T1000 (cell line): ENCODE measurements around the gene DIPK1B.

ENCODE experiments used
- DNase-seq: peaks from one replicate; lab custom pipeline; 2025; ENCODE audit warnings: mixed read lengths; lab: John Stamatoyannopoulos, UW

Gene DIPK1B

DNA sequence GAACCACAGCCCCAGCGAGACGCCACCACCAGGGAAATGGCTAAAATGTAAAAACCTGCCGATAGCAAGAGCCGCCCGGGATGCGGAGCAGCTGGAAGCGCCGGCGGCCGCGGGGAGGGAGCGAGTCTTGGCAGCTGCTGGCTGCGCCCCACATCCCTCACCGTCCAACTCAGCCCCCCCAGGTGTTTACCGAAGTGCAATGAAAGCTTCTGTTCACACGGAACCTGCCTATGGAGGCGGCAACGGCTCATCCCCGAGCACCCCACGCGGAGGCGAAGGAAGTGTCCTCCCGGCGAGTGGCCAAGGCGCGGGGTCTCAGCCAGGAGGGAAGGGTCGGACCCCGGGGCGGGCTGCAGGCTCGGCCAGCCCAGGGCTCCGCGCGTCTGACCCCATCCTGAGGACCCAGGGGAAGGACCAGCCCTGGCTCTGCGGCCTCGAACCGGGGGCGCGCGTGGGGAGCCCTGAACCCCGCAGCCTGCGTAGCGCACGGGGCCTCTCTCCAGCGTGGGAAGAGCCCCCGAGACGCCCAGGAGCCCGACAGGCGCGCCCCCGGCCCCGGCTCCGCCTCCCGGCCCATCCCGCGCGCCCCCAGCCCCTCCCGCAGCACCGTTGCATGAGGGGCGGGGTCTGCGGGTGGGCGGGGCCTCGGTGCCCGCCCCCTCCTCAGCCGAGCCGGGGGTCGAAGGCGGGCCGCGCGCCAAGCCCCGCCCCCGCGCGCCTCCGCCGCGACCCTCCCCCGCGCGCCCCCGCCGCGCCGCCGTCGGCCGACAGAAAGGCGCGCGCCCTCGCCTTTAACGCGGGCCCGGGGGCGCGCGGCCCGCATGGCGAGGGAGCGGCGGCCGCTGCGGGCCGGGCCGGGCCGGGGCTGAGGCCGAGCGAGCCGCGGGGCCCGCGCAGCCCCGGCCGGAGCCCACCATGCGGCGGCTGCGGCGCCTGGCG, at the start of gene DIPK1B:
Gene DIPK1B, plus strand, starts transcription at position 822 of the 939 bp plus-strand sequence. Its CDS starts 94 bp downstream, at position 916.
- DNase-seq = no peak

- DNase-seq = no peak
Measured at GRCh38 chr9:136662656-136663581, 49.5 kb upstream of the DIPK1B start, which contains the start of gene EGFL7. Gene EGFL7, plus strand, starts transcription at chr9:136662916. Its CDS starts 5,367 bp downstream, at chr9:136668283.

- DNase-seq = no peak
Measured at GRCh38 chr9:136664000-136664915, 48.1 kb upstream of the DIPK1B start.

- DNase-seq = no peak
Measured at GRCh38 chr9:136665111-136665703, 47.2 kb upstream of the DIPK1B start.

DNA sequence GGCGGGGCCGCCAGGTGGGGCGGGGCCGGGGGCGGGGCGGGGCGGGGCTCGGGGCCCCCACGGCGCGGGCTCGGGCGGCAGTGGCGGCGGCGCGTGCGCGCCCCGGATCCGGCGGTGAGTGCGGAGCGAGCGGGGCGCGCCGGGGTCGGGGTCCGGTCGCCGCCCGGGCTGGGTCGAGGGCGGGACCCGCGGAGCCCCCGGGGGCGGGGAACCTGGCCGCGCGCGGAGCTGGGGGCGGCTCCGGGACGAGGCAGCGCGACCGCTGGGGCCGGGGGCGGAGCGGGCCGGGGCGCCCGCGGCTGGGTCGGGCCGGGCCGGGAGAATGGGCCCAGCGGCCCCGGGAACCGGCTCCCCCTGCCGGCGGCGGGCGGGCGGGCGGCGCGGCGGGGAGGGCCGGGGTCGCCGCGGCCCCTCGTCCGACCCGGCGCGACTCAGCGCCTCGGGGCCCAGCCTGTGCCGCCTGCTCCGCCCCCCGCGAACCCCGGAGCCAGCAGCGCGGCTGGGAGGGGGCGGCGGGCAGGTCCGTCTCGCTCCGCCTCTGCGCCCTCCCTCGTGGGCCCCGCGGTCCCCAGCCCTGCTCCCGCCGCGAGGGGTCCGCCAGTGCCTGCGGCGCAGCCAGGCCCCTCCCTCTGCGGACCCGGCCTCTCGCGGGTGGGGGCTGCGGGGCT, 46.5 kb upstream of the DIPK1B start:
- no peak for DNase-seq

DNA sequence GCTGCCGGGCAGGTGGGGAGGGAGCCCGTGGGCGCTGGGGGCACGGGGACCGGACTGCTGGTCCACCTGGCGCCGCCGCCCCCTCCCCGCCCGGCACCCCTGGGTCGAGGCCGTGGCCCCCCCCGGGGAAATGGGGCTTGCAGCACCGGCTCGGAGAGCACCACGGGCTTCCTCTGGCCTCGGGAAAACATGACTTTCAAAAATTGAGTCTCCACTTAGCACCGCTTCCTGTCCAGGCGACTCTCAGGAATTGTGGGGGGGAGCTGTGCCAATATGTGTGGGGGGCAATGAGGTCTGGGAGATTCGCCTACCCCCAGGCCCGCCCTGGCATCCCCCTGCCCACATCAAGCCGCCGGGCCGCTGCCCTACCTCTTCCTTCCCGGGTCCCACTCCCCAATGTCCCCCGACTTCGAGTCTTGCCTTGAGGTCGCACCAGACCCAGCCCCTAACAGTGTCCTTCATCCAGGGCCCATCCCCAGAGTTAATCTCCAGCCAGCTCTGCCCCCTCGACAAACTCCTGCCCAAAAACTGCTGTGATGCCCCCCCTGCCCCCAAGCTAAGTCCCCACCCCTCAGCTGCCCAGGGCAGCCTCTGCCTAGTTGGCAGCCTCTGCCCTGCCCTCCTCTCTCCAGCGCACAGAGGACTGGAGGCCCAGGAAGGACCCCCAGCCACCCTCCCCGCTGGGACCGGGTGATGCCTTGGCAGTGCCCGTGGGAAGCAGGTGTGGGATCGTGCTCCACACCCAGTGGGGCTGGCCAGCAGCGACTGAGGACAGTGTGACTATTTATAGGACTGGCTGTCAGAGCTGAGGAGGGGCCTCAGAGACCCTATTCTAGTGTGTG, 45.8 kb upstream of the DIPK1B start:
- no peak for DNase-seq

- no peak for DNase-seq
Measured at GRCh38 chr9:136667214-136667939, 45.0 kb upstream of the DIPK1B start.

DNA sequence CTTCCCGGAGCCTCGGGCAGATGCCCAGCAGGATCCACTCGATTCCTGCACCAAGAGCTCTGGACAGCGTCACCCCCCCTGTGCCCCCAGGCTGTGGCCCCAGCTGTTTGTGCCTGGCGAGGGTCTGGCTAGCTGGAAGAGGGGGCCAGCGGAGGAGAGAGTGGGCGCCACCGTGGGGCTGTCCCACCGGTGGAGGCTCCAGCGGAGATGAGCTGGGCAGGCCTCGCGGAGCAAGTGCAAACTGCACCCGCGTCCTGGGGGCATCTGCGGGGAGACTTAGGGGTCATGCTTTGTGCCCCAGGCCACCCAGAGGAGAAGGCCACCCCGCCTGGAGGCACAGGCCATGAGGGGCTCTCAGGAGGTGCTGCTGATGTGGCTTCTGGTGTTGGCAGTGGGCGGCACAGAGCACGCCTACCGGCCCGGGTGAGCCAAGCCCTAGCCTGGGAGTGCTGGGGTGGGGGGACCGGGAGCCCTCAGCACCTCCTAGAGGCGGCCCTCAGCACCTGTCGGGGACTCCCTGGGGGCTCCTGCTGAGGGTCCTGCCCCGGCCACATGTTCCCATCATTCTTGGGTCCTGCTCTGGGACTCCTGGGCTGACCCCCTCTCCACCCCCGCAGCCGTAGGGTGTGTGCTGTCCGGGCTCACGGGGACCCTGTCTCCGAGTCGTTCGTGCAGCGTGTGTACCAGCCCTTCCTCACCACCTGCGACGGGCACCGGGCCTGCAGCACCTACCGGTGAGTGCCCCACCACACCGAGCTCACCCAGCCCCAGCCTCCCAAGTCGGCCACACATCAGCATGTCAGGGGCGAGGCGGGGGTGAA, 44.2 kb upstream of the DIPK1B start:
- DNase-seq = no peak

DNA sequence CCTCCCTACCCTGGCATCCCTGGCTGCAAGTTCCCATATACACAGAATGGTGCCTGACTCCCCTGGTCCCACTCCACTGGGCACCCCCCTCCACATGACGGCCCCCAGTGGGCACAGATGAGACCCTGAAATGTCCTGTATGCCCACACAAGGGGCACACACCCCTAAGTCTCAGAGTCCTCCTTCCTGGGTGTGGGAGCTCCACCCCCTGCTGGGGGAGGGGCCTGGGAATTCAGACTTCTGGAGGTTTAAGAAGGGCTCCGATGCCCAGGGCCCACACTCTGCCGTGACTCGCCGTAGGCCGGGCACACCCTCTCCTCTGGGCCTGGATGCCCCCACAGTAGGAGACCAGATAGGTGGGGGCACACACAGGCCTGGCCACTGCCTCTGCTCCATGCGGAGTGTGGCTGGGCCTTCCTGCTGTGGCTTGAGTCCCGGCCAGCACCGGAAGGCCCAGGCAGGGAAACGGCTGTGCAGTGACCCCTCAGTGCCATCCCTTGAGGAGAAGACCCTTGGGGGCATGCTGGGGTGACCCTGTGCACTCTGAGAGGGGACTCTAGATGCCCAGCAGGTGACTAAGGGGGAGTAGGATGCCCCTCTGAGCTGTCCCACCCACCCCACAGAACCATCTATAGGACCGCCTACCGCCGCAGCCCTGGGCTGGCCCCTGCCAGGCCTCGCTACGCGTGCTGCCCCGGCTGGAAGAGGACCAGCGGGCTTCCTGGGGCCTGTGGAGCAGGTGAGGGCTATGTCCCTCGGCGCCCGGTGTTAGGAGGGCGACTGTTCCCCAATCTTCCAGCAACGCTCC, 43.2 kb upstream of the DIPK1B start:
- no peak for DNase-seq

GRCh38 chr9:136669791-136670464, 42.4 kb upstream of the DIPK1B start:
- no peak for DNase-seq

- DNase-seq = no peak
Measured at GRCh38 chr9:136670576-136671253, 41.7 kb upstream of the DIPK1B start.

- DNase-seq = no peak
Measured at GRCh38 chr9:136671254-136671614, 41.1 kb upstream of the DIPK1B start.

DNA sequence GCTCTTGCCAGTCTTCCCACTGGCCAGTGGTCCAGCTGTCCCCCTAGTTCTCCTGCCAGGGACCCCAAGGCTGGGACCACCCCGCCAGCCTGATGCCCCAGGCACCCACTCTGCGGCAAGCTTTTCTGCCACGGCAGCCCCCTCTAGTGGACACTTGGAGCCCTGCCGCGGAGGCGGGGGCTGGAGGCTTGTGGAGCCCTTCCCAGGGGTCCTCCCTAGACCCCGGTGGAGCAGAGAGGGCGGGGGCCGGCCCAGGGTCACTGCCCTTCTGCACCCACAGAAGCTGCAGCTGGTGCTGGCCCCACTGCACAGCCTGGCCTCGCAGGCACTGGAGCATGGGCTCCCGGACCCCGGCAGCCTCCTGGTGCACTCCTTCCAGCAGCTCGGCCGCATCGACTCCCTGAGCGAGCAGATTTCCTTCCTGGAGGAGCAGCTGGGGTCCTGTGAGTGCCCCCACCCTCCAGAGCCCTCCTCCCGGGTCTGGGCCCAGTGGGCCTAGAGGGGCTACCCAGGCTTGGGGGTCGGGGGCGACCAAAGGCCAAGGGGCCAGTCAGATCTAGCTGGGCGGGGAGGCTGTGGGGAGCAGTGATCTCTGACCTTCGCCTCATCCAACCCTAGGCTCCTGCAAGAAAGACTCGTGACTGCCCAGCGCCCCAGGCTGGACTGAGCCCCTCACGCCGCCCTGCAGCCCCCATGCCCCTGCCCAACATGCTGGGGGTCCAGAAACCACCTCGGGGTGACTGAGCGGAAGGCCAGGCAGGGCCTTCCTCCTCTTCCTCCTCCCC, 40.5 kb upstream of the DIPK1B start:
- no peak for DNase-seq

GRCh38 chr9:136672431-136673087, 39.8 kb upstream of the DIPK1B start:
- DNase-seq = no peak
